ENCODE results near the gene FAM241B.

- TF ChIP-seq CTCF (IDR thresholded peaks at IDR 0.05) = no peak
- no peak for TF ChIP-seq POLR2A (IDR thresholded peaks at IDR 0.05)
These were observed 43.5 kb downstream of the FAM241B start for GRCh38 chr10:69673521-69673920.

Measured in body of pancreas (tissue), 4 donors.